HEK293 (cell line): ENCODE measurements around the gene ABHD15.
A peak's percentile ranks its signal among the peaks of the same experiment; 100 is the strongest.

Experiments used
- EGR2 ChIP-seq: fragments of 450-650 bp; formaldehyde crosslinking; IDR thresholded peaks from 2 replicates; pipeline ENCODE4 v1.5.1; 2016; ENCODE audit warnings: low read depth, missing biosample characterization, missing genetic modification characterization
- FEZF1 ChIP-seq: fragments of 450-650 bp; formaldehyde crosslinking; IDR thresholded peaks from 2 replicates; pipeline ENCODE4 v1.5.1; 2016; ENCODE audit warnings: missing biosample characterization, missing genetic modification characterization
- SP7 ChIP-seq: fragments of 450-650 bp; formaldehyde crosslinking; IDR thresholded peaks from 2 replicates; pipeline ENCODE4 v1.5.1; 2016; ENCODE audit warnings: missing biosample characterization, missing genetic modification characterization
- TCF7L2 ChIP-seq: IDR thresholded peaks from 2 replicates; pipeline ENCODE4 v1.6.1; 2011; ENCODE audit warnings: low read depth, mild to moderate bottlenecking, inconsistent platforms, low read length, moderate library complexity, borderline replicate concordance
- WT1 ChIP-seq: fragments of 450-650 bp; formaldehyde crosslinking; IDR thresholded peaks from 2 replicates; pipeline ENCODE4 v1.5.1; 2016; ENCODE audit warnings: missing biosample characterization, missing genetic modification characterization
- YY1 ChIP-seq: fragments of 450-650 bp; formaldehyde crosslinking; IDR thresholded peaks from 2 replicates; pipeline ENCODE4 v1.5.1; 2018; ENCODE audit warnings: missing biosample characterization, missing genetic modification characterization
- ZBTB7A ChIP-seq: fragments of 450-650 bp; formaldehyde crosslinking; IDR thresholded peaks from 2 replicates; pipeline ENCODE4 v1.5.1; 2016; ENCODE audit warnings: low read depth, missing biosample characterization, missing genetic modification characterization
- ZEB2 ChIP-seq: fragments of 450-650 bp; formaldehyde crosslinking; IDR thresholded peaks from 2 replicates; pipeline ENCODE4 v1.5.1; 2016; ENCODE audit warnings: missing biosample characterization, missing genetic modification characterization
- ZNF114 ChIP-seq: fragments of 450-650 bp; formaldehyde crosslinking; IDR thresholded peaks from 2 replicates; pipeline ENCODE4 v1.5.0; 2017; ENCODE audit warnings: missing biosample characterization, missing genetic modification characterization
- ZNF140 ChIP-seq: fragments of 450-650 bp; formaldehyde crosslinking; IDR thresholded peaks from 2 replicates; pipeline ENCODE4 v1.5.1; 2016; ENCODE audit warnings: missing biosample characterization, missing genetic modification characterization
- ZNF146 ChIP-seq: fragments of 450-650 bp; formaldehyde crosslinking; IDR thresholded peaks from 2 replicates; pipeline ENCODE4 v1.5.1; 2016; ENCODE audit warnings: missing biosample characterization, missing genetic modification characterization
- ZNF155 ChIP-seq: fragments of 450-650 bp; formaldehyde crosslinking; IDR thresholded peaks from 2 replicates; pipeline ENCODE4 v1.5.1; 2016; ENCODE audit warnings: missing biosample characterization, missing genetic modification characterization
- ZNF302 ChIP-seq: fragments of 450-650 bp; formaldehyde crosslinking; IDR thresholded peaks from 2 replicates; pipeline ENCODE4 v1.5.1; 2016; ENCODE audit warnings: missing biosample characterization, missing genetic modification characterization, low read depth
- ZNF324 ChIP-seq: fragments of 450-650 bp; formaldehyde crosslinking; IDR thresholded peaks from 2 replicates; pipeline ENCODE4 v1.5.1; 2016; ENCODE audit warnings: missing biosample characterization, missing genetic modification characterization
- ZNF404 ChIP-seq: fragments of 450-650 bp; formaldehyde crosslinking; IDR thresholded peaks from 2 replicates; pipeline ENCODE4 v1.5.1; 2017; ENCODE audit warnings: missing biosample characterization, missing genetic modification characterization
- ZNF48 ChIP-seq: fragments of 450-650 bp; formaldehyde crosslinking; IDR thresholded peaks from 2 replicates; pipeline ENCODE4 v1.5.1; 2016; ENCODE audit warnings: missing biosample characterization, missing genetic modification characterization
- ZNF621 ChIP-seq: fragments of 450-650 bp; formaldehyde crosslinking; IDR thresholded peaks from 2 replicates; pipeline ENCODE4 v1.5.1; 2017; ENCODE audit warnings: missing biosample characterization, missing genetic modification characterization
- ZNF670 ChIP-seq: fragments of 450-650 bp; formaldehyde crosslinking; IDR thresholded peaks from 2 replicates; pipeline ENCODE4 v1.5.1; 2016; ENCODE audit warnings: missing biosample characterization, missing genetic modification characterization, low read depth
- ZNF677 ChIP-seq: fragments of 450-650 bp; IDR thresholded peaks from 2 replicates; pipeline ENCODE4 v1.5.0; 2018; ENCODE audit warnings: missing biosample characterization, mild to moderate bottlenecking, missing genetic modification characterization, moderate library complexity
- ZNF792 ChIP-seq: fragments of 450-650 bp; formaldehyde crosslinking; IDR thresholded peaks from 2 replicates; pipeline ENCODE4 v1.5.1; 2016; ENCODE audit warnings: missing biosample characterization, missing genetic modification characterization
- ZSCAN23 ChIP-seq: fragments of 450-650 bp; formaldehyde crosslinking; IDR thresholded peaks from 2 replicates; pipeline ENCODE4 v1.5.1; 2016; ENCODE audit warnings: missing biosample characterization, missing genetic modification characterization
- TF ChIP-seq, protein P1 (sequence below): fragments of 450-650 bp; formaldehyde crosslinking; IDR thresholded peaks from 2 replicates; pipeline ENCODE4 v1.5.1; 2016; ENCODE audit warnings: missing biosample characterization, missing genetic modification characterization, low read depth
- TF ChIP-seq, protein P2 (sequence below): fragments of 450-650 bp; formaldehyde crosslinking; IDR thresholded peaks from 2 replicates; pipeline ENCODE4 v1.5.1; 2017; ENCODE audit warnings: missing biosample characterization, missing genetic modification characterization
- TF ChIP-seq, protein P3 (sequence below): fragments of 450-650 bp; formaldehyde crosslinking; optimal IDR thresholded peaks from 2 replicates; pipeline ENCODE3; 2016; ENCODE audit warnings: missing biosample characterization, mild to moderate bottlenecking, missing genetic modification characterization
- TF ChIP-seq, protein P4 (sequence below): fragments of 450-650 bp; formaldehyde crosslinking; IDR thresholded peaks from 2 replicates; pipeline ENCODE4 v1.5.1; 2016; ENCODE audit warnings: missing biosample characterization, missing genetic modification characterization, borderline replicate concordance
- TF ChIP-seq, protein P5 (sequence below): fragments of 450-650 bp; formaldehyde crosslinking; IDR thresholded peaks from 2 replicates; pipeline ENCODE4 v1.5.1; 2016; ENCODE audit warnings: missing biosample characterization, missing genetic modification characterization
- TF ChIP-seq, protein P6 (sequence below): fragments of 450-650 bp; formaldehyde crosslinking; IDR thresholded peaks from 2 replicates; pipeline ENCODE4 v1.5.0; 2017; ENCODE audit warnings: missing biosample characterization, missing genetic modification characterization, borderline replicate concordance
- TF ChIP-seq, protein P7 (sequence below): fragments of 450-650 bp; formaldehyde crosslinking; IDR thresholded peaks from 2 replicates; pipeline ENCODE4 v1.5.1; 2017; ENCODE audit warnings: missing biosample characterization, missing genetic modification characterization

ABHD15 gene

DNA sequence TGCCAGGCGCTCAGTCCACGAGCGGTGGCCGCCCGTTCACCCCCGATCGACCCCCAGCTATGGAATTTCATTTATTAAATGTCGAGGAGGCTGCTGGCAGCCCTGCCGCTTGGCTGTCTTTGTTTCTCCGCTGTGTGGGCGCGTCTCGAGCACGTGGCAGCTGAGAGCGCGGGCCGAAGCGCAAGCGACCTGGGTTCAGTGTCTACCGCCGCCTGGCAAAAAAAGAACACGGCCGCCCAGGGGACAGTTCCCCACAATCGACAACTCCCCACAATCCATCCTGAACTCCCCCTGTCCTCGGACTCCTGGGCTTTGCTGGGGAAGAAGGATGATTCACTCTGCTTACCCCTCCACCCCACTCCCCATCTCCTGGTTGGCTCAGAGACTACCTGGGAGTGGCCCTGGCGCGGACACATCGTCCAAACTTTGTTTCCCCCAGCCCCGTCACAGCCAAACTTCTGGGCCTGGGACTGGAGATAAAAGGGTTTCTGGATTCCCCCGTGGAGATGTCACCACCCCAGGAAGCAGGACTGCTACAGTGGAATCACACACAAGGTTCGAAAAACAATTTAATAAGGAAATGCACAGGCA is 24.4 kb upstream of the ABHD15 start (continued):
- TF ChIP-seq, protein P1, sequence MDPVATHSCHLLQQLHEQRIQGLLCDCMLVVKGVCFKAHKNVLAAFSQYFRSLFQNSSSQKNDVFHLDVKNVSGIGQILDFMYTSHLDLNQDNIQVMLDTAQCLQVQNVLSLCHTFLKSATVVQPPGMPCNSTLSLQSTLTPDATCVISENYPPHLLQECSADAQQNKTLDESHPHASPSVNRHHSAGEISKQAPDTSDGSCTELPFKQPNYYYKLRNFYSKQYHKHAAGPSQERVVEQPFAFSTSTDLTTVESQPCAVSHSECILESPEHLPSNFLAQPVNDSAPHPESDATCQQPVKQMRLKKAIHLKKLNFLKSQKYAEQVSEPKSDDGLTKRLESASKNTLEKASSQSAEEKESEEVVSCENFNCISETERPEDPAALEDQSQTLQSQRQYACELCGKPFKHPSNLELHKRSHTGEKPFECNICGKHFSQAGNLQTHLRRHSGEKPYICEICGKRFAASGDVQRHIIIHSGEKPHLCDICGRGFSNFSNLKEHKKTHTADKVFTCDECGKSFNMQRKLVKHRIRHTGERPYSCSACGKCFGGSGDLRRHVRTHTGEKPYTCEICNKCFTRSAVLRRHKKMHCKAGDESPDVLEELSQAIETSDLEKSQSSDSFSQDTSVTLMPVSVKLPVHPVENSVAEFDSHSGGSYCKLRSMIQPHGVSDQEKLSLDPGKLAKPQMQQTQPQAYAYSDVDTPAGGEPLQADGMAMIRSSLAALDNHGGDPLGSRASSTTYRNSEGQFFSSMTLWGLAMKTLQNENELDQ (tag by site-specific recombination), result no peak
- no peak for TF ChIP-seq ZNF324
- no peak for TF ChIP-seq ZBTB7A (tag by site-specific recombination)
- TF ChIP-seq WT1, result peak; percentile 14
- TF ChIP-seq ZNF302 (tag by site-specific recombination), result no peak
- no peak for TF ChIP-seq ZNF404 (tag by site-specific recombination)
- TF ChIP-seq, protein P2, sequence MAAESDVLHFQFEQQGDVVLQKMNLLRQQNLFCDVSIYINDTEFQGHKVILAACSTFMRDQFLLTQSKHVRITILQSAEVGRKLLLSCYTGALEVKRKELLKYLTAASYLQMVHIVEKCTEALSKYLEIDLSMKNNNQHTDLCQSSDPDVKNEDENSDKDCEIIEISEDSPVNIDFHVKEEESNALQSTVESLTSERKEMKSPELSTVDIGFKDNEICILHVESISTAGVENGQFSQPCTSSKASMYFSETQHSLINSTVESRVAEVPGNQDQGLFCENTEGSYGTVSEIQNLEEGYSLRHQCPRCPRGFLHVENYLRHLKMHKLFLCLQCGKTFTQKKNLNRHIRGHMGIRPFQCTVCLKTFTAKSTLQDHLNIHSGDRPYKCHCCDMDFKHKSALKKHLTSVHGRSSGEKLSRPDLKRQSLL (tag by site-specific recombination), result no peak
- no peak for TF ChIP-seq TCF7L2
- TF ChIP-seq ZNF621 (tag by site-specific recombination), result no peak
- no peak for TF ChIP-seq SP7 (tag by site-specific recombination)
- TF ChIP-seq ZNF792, result no peak
- 0 out of 2 replicates have a peak, but pooled peaks have one; percentile 16 for TF ChIP-seq ZSCAN23 (tag by site-specific recombination)
- no peak for TF ChIP-seq ZNF677
- TF ChIP-seq, protein P3, sequence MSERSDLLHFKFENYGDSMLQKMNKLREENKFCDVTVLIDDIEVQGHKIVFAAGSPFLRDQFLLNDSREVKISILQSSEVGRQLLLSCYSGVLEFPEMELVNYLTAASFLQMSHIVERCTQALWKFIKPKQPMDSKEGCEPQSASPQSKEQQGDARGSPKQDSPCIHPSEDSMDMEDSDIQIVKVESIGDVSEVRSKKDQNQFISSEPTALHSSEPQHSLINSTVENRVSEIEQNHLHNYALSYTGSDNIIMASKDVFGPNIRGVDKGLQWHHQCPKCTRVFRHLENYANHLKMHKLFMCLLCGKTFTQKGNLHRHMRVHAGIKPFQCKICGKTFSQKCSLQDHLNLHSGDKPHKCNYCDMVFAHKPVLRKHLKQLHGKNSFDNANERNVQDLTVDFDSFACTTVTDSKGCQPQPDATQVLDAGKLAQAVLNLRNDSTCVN (tag by site-specific recombination), result peak; percentile 64
- TF ChIP-seq, protein P4, sequence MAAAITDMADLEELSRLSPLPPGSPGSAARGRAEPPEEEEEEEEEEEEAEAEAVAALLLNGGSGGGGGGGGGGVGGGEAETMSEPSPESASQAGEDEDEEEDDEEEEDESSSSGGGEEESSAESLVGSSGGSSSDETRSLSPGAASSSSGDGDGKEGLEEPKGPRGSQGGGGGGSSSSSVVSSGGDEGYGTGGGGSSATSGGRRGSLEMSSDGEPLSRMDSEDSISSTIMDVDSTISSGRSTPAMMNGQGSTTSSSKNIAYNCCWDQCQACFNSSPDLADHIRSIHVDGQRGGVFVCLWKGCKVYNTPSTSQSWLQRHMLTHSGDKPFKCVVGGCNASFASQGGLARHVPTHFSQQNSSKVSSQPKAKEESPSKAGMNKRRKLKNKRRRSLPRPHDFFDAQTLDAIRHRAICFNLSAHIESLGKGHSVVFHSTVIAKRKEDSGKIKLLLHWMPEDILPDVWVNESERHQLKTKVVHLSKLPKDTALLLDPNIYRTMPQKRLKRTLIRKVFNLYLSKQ (tag by site-specific recombination), result no peak
- TF ChIP-seq ZNF48 (tag by site-specific recombination), result no peak
- TF ChIP-seq ZNF670, result no peak
- no peak for TF ChIP-seq ZEB2 (tag by site-specific recombination)
- TF ChIP-seq YY1 (tag by site-specific recombination), result no peak
- 0 out of 2 replicates have a peak, but pooled peaks have one; percentile 10 for TF ChIP-seq ZNF146 (tag by site-specific recombination)
- TF ChIP-seq FEZF1 (tag by site-specific recombination), result no peak
- TF ChIP-seq, protein P5, sequence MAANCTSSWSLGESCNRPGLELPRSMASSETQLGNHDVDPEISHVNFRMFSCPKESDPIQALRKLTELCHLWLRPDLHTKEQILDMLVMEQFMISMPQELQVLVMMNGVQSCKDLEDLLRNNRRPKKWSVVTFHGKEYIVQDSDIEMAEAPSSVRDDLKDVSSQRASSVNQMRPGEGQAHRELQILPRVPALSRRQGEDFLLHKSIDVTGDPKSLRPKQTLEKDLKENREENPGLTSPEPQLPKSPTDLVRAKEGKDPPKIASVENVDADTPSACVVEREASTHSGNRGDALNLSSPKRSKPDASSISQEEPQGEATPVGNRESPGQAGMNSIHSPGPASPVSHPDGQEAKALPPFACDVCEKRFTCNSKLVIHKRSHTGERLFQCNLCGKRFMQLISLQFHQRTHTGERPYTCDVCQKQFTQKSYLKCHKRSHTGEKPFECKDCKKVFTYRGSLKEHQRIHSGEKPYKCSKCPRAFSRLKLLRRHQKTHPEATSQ (tag by site-specific recombination), result no peak
- TF ChIP-seq, protein P6, sequence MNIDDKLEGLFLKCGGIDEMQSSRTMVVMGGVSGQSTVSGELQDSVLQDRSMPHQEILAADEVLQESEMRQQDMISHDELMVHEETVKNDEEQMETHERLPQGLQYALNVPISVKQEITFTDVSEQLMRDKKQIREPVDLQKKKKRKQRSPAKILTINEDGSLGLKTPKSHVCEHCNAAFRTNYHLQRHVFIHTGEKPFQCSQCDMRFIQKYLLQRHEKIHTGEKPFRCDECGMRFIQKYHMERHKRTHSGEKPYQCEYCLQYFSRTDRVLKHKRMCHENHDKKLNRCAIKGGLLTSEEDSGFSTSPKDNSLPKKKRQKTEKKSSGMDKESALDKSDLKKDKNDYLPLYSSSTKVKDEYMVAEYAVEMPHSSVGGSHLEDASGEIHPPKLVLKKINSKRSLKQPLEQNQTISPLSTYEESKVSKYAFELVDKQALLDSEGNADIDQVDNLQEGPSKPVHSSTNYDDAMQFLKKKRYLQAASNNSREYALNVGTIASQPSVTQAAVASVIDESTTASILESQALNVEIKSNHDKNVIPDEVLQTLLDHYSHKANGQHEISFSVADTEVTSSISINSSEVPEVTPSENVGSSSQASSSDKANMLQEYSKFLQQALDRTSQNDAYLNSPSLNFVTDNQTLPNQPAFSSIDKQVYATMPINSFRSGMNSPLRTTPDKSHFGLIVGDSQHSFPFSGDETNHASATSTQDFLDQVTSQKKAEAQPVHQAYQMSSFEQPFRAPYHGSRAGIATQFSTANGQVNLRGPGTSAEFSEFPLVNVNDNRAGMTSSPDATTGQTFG (tag by site-specific recombination), result no peak
- peak; percentile 69 for TF ChIP-seq EGR2 (tag by site-specific recombination)
- no peak for TF ChIP-seq ZNF140 (tag by site-specific recombination)
- TF ChIP-seq, protein P7, sequence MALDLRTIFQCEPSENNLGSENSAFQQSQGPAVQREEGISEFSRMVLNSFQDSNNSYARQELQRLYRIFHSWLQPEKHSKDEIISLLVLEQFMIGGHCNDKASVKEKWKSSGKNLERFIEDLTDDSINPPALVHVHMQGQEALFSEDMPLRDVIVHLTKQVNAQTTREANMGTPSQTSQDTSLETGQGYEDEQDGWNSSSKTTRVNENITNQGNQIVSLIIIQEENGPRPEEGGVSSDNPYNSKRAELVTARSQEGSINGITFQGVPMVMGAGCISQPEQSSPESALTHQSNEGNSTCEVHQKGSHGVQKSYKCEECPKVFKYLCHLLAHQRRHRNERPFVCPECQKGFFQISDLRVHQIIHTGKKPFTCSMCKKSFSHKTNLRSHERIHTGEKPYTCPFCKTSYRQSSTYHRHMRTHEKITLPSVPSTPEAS (tag by site-specific recombination), result no peak
- no peak for TF ChIP-seq ZNF155 (tag by site-specific recombination)
- TF ChIP-seq ZNF114 (tag by site-specific recombination), result no peak
